Aorta (tissue), 5 donors: ENCODE measurements around the gene SLC22A1. TPM values are rescaled to one million over a fixed set of nuclear protein-coding genes. Genes with fewer than 3 reads are reported as not detected.

Experiments used
- ATAC-seq: fragments of 200-7000 bp; cut with Tn5 transposase; one replicate; pipeline ENCODE4 v1.9.1; 2022; ENCODE audit warnings: moderate library complexity; ENCODE audit not compliant: low FRiP score
- DNase-seq, 2 donors: peaks; one replicate each; pipeline ENCODE4 v3.0.0-alpha.2; 2020
- H3K27ac ChIP-seq, 2 donors: one replicate each; pipeline ENCODE4 v1.5.1; 2013; ENCODE audit warnings: low read length in 2 of 2, mild to moderate bottlenecking in 2 of 2, moderate library complexity in 2 of 2, control low read depth in 1 of 2, inconsistent platforms in 1 of 2, low read depth in 1 of 2
- H3K27me3 ChIP-seq, 2 donors: one replicate each; pipeline ENCODE4 v1.6.1; 2013; ENCODE audit warnings: control low read depth in 1 of 2, low read length in 1 of 2, mild to moderate bottlenecking in 1 of 2, moderate library complexity in 1 of 2; ENCODE audit not compliant: insufficient read depth in 2 of 2, control insufficient read depth in 1 of 2
- H3K36me3 ChIP-seq, 2 donors: one replicate each; pipeline ENCODE4 v1.6.1; 2013; ENCODE audit warnings: control low read depth in 1 of 2, low read length in 1 of 2, mild to moderate bottlenecking in 1 of 2; ENCODE audit not compliant: insufficient read depth in 2 of 2, control insufficient read depth in 1 of 2
- H3K4me1 ChIP-seq, 2 donors: one replicate each; pipeline ENCODE4 v1.6.1; 2013; ENCODE audit warnings: low read length in 2 of 2, control low read depth in 1 of 2, mild to moderate bottlenecking in 1 of 2, moderate library complexity in 1 of 2; ENCODE audit not compliant: insufficient read depth in 2 of 2, control insufficient read depth in 1 of 2
- H3K4me3 ChIP-seq, 2 donors: one replicate each; pipeline ENCODE4 v1.5.1; 2013; ENCODE audit warnings: low read length in 2 of 2, control low read depth in 1 of 2, mild to moderate bottlenecking in 1 of 2
- H3K9me3 ChIP-seq: one replicate; pipeline ENCODE4 v1.6.1; 2013; ENCODE audit warnings: mild to moderate bottlenecking, low read length; ENCODE audit not compliant: control insufficient read depth
- WGBS, 2 donors: extraction: QIAGEN DNeasy Blood & Tissue Kit; methylation state at CpG; one replicate each; pipeline ENCODE4 v1.1.7; 2013; 5-methylcytosine and 5-hydroxymethylcytosine counted together
- intact Hi-C, 2 donors: fragments of 100-400 bp; cut with DNase I; formaldehyde crosslinking; loops; one replicate each; pipeline versions ENCODE4 v1.14.2 to v1.15.0; 2022
- polyA plus RNA-seq, 2 donors: library from polyadenylated mRNA; stranded (reverse); fragments of 200-250 nt; gene quantifications; one replicate each; pipeline ENCODE4 v1.2.3, GENCODE V29; 2013
- total RNA-seq, 2 donors: library from RNA; stranded (reverse); fragmentation: NEBNext Ultra II Directional; extraction: Animal tissue kit (Norgen Biotek cat#: 25700); gene quantifications; one replicate each; pipeline ENCODE4 v1.2.1, GENCODE V29; 2021
- donor health status: healthy with polysubstance abuse.
- donor health status: Bipolar disorder and iron deficiency.
- donor health status: DM: no; HTN: no; CAD: no.
- donor health status: DM: no; HTN: no; CAD: no.
- donor health status: DM: yes; HTN: yes; CAD: no.

SLC22A1 gene
- total and polyA plus RNA-seq, 4 donors, result 1.4 to 2.8 (median 2.5) TPM; not detected in 1

GRCh38 chr6:160102956-160103824 lies 18.4 kb upstream of the SLC22A1 start:
- ATAC-seq (peak; percentile 42), DNase-seq (no peak)
- 57 to 63% methylated on average over 14 of the region's 14 CpGs for WGBS, 2 donors
- H3K9me3 ChIP-seq, result no peaks in the 10 kb centered on the region
- H3K36me3 ChIP-seq, result peaks cover 0 to 4% of the 10 kb centered on the region in 2 donors
- H3K4me3 ChIP-seq, result no peak overlapping the region
- peak overlapping the region; percentile 8 to 77 for H3K27ac ChIP-seq
- intact Hi-C loops, result no loop called here
- H3K27me3 ChIP-seq, result no peaks in the 10 kb centered on the region
- H3K4me1 ChIP-seq, result peaks cover 2% of the 10 kb centered on the region in 2 donors

GRCh38 chr6:160103825-160104100 lies 17.9 kb upstream of the SLC22A1 start:
- WGBS, 2 donors, result 0 to 8% methylated on average over 7 of the region's 7 CpGs
- H3K27me3 ChIP-seq, result no peaks in the 10 kb centered on the region
- ATAC-seq, result peak; percentile 77

GRCh38 chr6:160104821-160105517 lies 16.6 kb upstream of the SLC22A1 start:
- peaks cover 0 to 4% of the 10 kb centered on the region in 2 donors for H3K36me3 ChIP-seq
- H3K27ac ChIP-seq, result peak overlapping the region in 1 of 2 donors; percentile 51

More at GRCh38 chr6:160103825-160104100, 17.9 kb upstream of the SLC22A1 start:
- DNase-seq, result peak in 1 of 2 donors; percentile 72
- H3K4me1 ChIP-seq, result peaks cover 2% of the 10 kb centered on the region in 2 donors
- peaks cover 0 to 4% of the 10 kb centered on the region in 2 donors for H3K36me3 ChIP-seq
- H3K9me3 ChIP-seq, result no peaks in the 10 kb centered on the region
- H3K27ac ChIP-seq, result peak overlapping the region in 1 of 2 donors; percentile 77
- intact Hi-C loops, result no loop called here
- no peak overlapping the region for H3K4me3 ChIP-seq

GRCh38 chr6:160106010-160106409 lies 15.6 kb upstream of the SLC22A1 start:
- no peak for ATAC-seq

More at GRCh38 chr6:160104821-160105517, 16.6 kb upstream of the SLC22A1 start:
- H3K4me1 ChIP-seq, result peaks cover 2% of the 10 kb centered on the region in 2 donors
- no peaks in the 10 kb centered on the region for H3K27me3 ChIP-seq
- intact Hi-C loops, result no loop called here
- H3K9me3 ChIP-seq, result no peaks in the 10 kb centered on the region
- no peak overlapping the region for H3K4me3 ChIP-seq
- DNase-seq, result no peak
- ATAC-seq, result no peak
- WGBS, 2 donors, result 96% methylated on average over 20 of the region's 20 CpGs

GRCh38 chr6:160106701-160107100 lies 14.9 kb upstream of the SLC22A1 start:
- intact Hi-C loops, result no loop called here
- ATAC-seq, result no peak

More at GRCh38 chr6:160106010-160106409, 15.6 kb upstream of the SLC22A1 start:
- Histone ChIP-seq H3K9me3 (no peaks in the 10 kb centered on the region), H3K36me3 (peaks cover 0 to 4% of the 10 kb centered on the region in 2 donors), H3K4me3 (no peak overlapping the region), H3K27me3 (no peaks in the 10 kb centered on the region), H3K4me1 (peaks cover 2% of the 10 kb centered on the region in 2 donors), H3K27ac (no peak overlapping the region)
- intact Hi-C loops, result no loop called here
- no peak for DNase-seq
- 97% methylated on average over 14 of the region's 14 CpGs for WGBS, 2 donors

GRCh38 chr6:160108077-160108476 lies 13.5 kb upstream of the SLC22A1 start:
- intact Hi-C loops, result no loop called here
- WGBS, 2 donors, result 94 to 97% methylated on average over 5 of the region's 5 CpGs
- peaks cover 0 to 4% of the 10 kb centered on the region in 2 donors for H3K36me3 ChIP-seq

More at GRCh38 chr6:160106701-160107100, 14.9 kb upstream of the SLC22A1 start:
- 92 to 93% methylated on average over 4 of the region's 4 CpGs for WGBS, 2 donors
- Histone ChIP-seq H3K36me3 (peaks cover 0 to 4% of the 10 kb centered on the region in 2 donors), H3K27ac (no peak overlapping the region), H3K9me3 (no peaks in the 10 kb centered on the region), H3K4me1 (peaks cover 2% of the 10 kb centered on the region in 2 donors), H3K27me3 (no peaks in the 10 kb centered on the region), H3K4me3 (no peak overlapping the region)
- DNase-seq, result no peak

GRCh38 chr6:160110586-160111123 lies 11.0 kb upstream of the SLC22A1 start:
- DNase-seq, result no peak
- no peak for ATAC-seq
- Histone ChIP-seq H3K9me3 (no peaks in the 10 kb centered on the region), H3K36me3 (peaks cover 0 to 2% of the 10 kb centered on the region in 2 donors), H3K4me3 (no peak overlapping the region), H3K4me1 (no peaks in the 10 kb centered on the region), H3K27ac (no peak overlapping the region), H3K27me3 (no peaks in the 10 kb centered on the region)
- intact Hi-C loops, result no loop called here

More at GRCh38 chr6:160108077-160108476, 13.5 kb upstream of the SLC22A1 start:
- H3K27me3 ChIP-seq, result no peaks in the 10 kb centered on the region
- H3K4me3 ChIP-seq, result no peak overlapping the region
- peaks cover 2% of the 10 kb centered on the region in 2 donors for H3K4me1 ChIP-seq
- no peaks in the 10 kb centered on the region for H3K9me3 ChIP-seq
- no peak overlapping the region for H3K27ac ChIP-seq
- ATAC-seq, result no peak
- no peak for DNase-seq

GRCh38 chr6:160111806-160112205 lies 9.8 kb upstream of the SLC22A1 start:
- H3K4me3 ChIP-seq, result no peak overlapping the region
- ATAC-seq (no peak), DNase-seq (no peak)
- intact Hi-C loops, result no loop called here
- no peaks in the 10 kb centered on the region for H3K27me3 ChIP-seq
- peaks cover 0 to 2% of the 10 kb centered on the region in 2 donors for H3K36me3 ChIP-seq
- WGBS, 2 donors, result 85 to 87% methylated on average over 4 of the region's 4 CpGs
- H3K4me1 ChIP-seq, result no peaks in the 10 kb centered on the region
- no peaks in the 10 kb centered on the region for H3K9me3 ChIP-seq
- no peak overlapping the region for H3K27ac ChIP-seq
